PC-3 (cell line): ENCODE data around the gene NFYA. TPM values are rescaled to one million over a fixed set of nuclear protein-coding genes. Genes with fewer than 3 reads are reported as not detected.

Experiments used
- ATAC-seq: fragments of 200-7000 bp; cut with Tn5 transposase; 2 replicates; pipeline ENCODE4 v1.9.1; 2020; ENCODE audit warnings: mild to moderate bottlenecking, moderate library complexity
- BruUV-seq: library from RNA; stranded (reverse); fragments of 400-500 nt; replicated peaks from 2 replicates; lab custom pipeline; 2021; lab: Mats Ljungman, UMichigan
- CTCF ChIA-PET: fragments of 300-600 bp; sonication (Branson Sonifier 250); formaldehyde crosslinking; loops from one replicate; lab custom pipeline; 2022; ENCODE audit warnings: antibody characterized with exemption; lab: Charles Lee
- POLR2A ChIA-PET: fragments of 300-600 bp; sonication (Branson Sonifier 250); formaldehyde crosslinking; loops from one replicate; lab custom pipeline; 2022; ENCODE audit warnings: antibody characterized with exemption; ENCODE audit not compliant: unreplicated experiment; lab: Charles Lee
- DNase-seq: peaks from one replicate; pipeline ENCODE4 v3.0.0-alpha.2; 2015
- H2AFZ ChIP-seq: fragments of 300-600 bp; sonication (generic); 2 replicates; pipeline ENCODE4 v1.6.0; 2016; ENCODE audit warnings: antibody characterized with exemption, low read length
- H3F3A ChIP-seq: fragments of 300-600 bp; sonication (generic); one replicate; pipeline ENCODE4 v1.6.0; 2017; ENCODE audit warnings: antibody characterized with exemption, low read length, control low read depth, mild to moderate bottlenecking; ENCODE audit not compliant: unreplicated experiment
- H3K27ac ChIP-seq: fragments of 300-600 bp; sonication (generic); 2 replicates; pipeline ENCODE4 v1.5.1; 2016; ENCODE audit warnings: mild to moderate bottlenecking, low read length
- H3K27me3 ChIP-seq: fragments of 300-600 bp; sonication (generic); 2 replicates; pipeline ENCODE4 v1.6.1; 2016; ENCODE audit warnings: low read length, mixed read lengths
- H3K36me3 ChIP-seq: fragments of 300-600 bp; sonication (generic); 2 replicates; pipeline ENCODE4 v1.6.1; 2016; ENCODE audit warnings: low read depth, mixed run types, low read length, mixed read lengths
- H3K4me1 ChIP-seq: fragments of 300-600 bp; sonication (generic); 2 replicates; pipeline ENCODE4 v1.5.1; 2016; ENCODE audit warnings: low read length; ENCODE audit not compliant: insufficient read depth
- H3K4me2 ChIP-seq: fragments of 300-600 bp; sonication (generic); 2 replicates; pipeline ENCODE4 v1.6.0; 2016; ENCODE audit warnings: low read length
- H3K4me3 ChIP-seq: fragments of 300-600 bp; sonication (generic); 2 replicates; pipeline ENCODE4 v1.5.1; 2016; ENCODE audit warnings: mild to moderate bottlenecking, low read length, mixed read lengths
- H3K79me2 ChIP-seq: fragments of 300-600 bp; sonication (generic); 2 replicates; pipeline ENCODE4 v1.6.1; 2017; ENCODE audit warnings: low read length, mixed read lengths
- H3K9ac ChIP-seq: fragments of 300-600 bp; sonication (generic); 2 replicates; pipeline ENCODE4 v1.6.0; 2016; ENCODE audit warnings: mild to moderate bottlenecking, low read length
- H3K9me2 ChIP-seq: fragments of 300-600 bp; sonication (generic); replicated peaks from 2 replicates; pipeline ENCODE4 v1.6.1; 2016; ENCODE audit warnings: mixed run types, low read length, mixed read lengths
- H3K9me3 ChIP-seq: fragments of 300-600 bp; sonication (generic); 2 replicates; pipeline ENCODE4 v1.6.1; 2016; ENCODE audit warnings: low read length, mixed read lengths
- H4K20me1 ChIP-seq: fragments of 300-600 bp; sonication (generic); 2 replicates; pipeline ENCODE4 v1.6.1; 2016; ENCODE audit warnings: low read length, mixed read lengths
- EZH2 ChIP-seq: fragments of 300-600 bp; sonication (generic); IDR thresholded peaks from one replicate; pipeline ENCODE4 v1.6.1; 2017; ENCODE audit warnings: antibody characterized with exemption, mild to moderate bottlenecking, low read length; ENCODE audit not compliant: unreplicated experiment
- EZH2phosphoT487 ChIP-seq: fragments of 300-600 bp; sonication (generic); IDR thresholded peaks from 2 replicates; pipeline ENCODE4 v1.6.1; 2018; ENCODE audit warnings: mild to moderate bottlenecking, antibody characterized with exemption, low read length, borderline replicate concordance
- intact Hi-C: fragments of 100-400 bp; cut with micrococcal nuclease; formaldehyde crosslinking; loops from 2 replicates; pipeline ENCODE4 v1.9.0; 2023
- total RNA-seq: library from RNA; depleted of rRNA; stranded (reverse); fragments of >200 nt; gene quantifications from 2 replicates; pipeline ENCODE4 v1.2.3, GENCODE V29; 2014
- TF ChIP-seq, protein P1 (sequence below): fragments of 300-600 bp; sonication (generic); conservative IDR thresholded peaks from 2 replicates; pipeline ENCODE4 v1.5.1; 2017; ENCODE audit warnings: antibody characterized with exemption, low read depth, mild to moderate bottlenecking, low read length

NFYA gene
- total RNA-seq, 1 experiment from 2014 or later, result 31.7 TPM

DNA sequence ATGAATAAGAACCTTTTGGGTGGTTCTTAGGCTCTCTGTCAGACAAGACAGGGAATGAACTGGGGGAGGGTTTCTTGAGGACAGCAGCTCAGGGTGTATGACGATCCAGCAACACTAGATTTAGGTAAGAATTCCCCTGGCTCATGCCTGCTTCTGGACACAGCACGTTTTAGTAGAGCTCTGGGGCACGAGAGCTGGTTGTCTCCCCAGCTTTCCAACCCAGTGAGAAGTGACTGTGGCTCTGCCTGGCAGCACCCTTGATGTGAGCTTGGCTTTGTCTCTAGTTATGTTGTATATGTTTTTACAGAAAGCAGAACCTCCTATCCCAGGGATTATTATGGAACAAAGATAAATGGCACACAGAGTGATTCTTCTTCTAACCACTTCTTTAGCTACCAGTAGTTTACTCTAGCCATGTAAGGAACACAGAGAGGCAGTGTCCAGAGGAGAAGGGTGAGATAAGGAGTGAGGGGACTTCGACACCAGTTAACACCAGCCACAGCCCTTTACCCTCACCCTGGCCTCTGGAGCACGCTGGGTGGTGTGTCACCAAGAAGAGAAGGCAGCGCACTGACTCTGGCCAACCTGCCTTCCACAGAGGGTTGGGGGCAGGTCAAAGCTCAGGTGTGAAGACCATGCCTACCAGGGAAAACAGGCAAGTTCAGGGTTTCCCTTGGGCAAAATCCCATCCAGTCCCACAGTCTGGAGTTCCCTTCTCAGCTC, 15.8 kb upstream of the NFYA start:
- no peaks in the 10 kb centered on the region for H3F3A ChIP-seq
- CTCF ChIA-PET, result no interaction called here
- BruUV-seq, result no TSS peak

DNA sequence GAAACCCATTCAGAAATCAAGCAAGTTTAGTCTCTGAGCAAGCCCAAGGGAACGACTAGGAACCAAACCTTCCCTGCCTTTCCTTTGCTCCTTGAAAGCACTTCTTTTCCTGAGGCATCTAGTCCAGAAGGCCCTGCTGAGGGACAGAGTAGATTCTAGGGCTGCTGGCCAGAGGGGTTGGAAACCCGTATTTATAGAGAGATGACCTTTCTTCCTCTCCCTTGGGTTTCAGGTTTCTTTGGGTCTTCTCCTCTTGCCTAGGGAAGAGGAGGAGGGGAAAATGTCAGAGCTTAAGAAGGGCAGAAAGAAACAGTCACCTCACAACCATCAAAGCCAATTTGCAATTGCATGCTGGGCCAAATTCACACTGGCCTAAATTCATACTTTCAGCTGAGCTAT, 14.0 kb upstream of the NFYA start:
- ATAC-seq (no peak), DNase-seq (no peak)
- Histone ChIP-seq H2AFZ (no peak overlapping the region), H3K4me2 (no peak overlapping the region), H3K4me3 (no peak overlapping the region), H3K9me3 (no peaks in the 10 kb centered on the region), H3K9ac (no peak overlapping the region), H3K79me2 (no peaks in the 10 kb centered on the region), H3K4me1 (no peaks in the 10 kb centered on the region), H4K20me1 (no peaks in the 10 kb centered on the region), H3F3A (no peaks in the 10 kb centered on the region), H3K27me3 (no peaks in the 10 kb centered on the region), H3K36me3 (no peaks in the 10 kb centered on the region), H3K27ac (no peak overlapping the region), H3K9me2 (no peaks in the 10 kb centered on the region)
- no TSS peak for BruUV-seq
- intact Hi-C loops, result no loop called here
- TF ChIP-seq EZH2phosphoT487, result no peak
- no peak for TF ChIP-seq EZH2
- TF ChIP-seq, protein P1, sequence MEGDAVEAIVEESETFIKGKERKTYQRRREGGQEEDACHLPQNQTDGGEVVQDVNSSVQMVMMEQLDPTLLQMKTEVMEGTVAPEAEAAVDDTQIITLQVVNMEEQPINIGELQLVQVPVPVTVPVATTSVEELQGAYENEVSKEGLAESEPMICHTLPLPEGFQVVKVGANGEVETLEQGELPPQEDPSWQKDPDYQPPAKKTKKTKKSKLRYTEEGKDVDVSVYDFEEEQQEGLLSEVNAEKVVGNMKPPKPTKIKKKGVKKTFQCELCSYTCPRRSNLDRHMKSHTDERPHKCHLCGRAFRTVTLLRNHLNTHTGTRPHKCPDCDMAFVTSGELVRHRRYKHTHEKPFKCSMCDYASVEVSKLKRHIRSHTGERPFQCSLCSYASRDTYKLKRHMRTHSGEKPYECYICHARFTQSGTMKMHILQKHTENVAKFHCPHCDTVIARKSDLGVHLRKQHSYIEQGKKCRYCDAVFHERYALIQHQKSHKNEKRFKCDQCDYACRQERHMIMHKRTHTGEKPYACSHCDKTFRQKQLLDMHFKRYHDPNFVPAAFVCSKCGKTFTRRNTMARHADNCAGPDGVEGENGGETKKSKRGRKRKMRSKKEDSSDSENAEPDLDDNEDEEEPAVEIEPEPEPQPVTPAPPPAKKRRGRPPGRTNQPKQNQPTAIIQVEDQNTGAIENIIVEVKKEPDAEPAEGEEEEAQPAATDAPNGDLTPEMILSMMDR, result no peak
- CTCF ChIA-PET, result interaction anchor here (0.6 kb wide), 1 partner anchor 123 kb away, joined by 4 read pairs; no protein-coding TSS in a partner anchor
- POLR2A ChIA-PET, result no interaction called here

More for the DNA sequence above, 15.8 kb upstream of the NFYA start:
- H3K9ac ChIP-seq, result no peak overlapping the region
- TF ChIP-seq EZH2phosphoT487 (no peak), EZH2 (no peak)
- TF ChIP-seq, protein P1, result no peak
- no peak overlapping the region for H3K4me2 ChIP-seq
- no peak for DNase-seq
- H4K20me1 ChIP-seq, result no peaks in the 10 kb centered on the region
- no peaks in the 10 kb centered on the region for H3K79me2 ChIP-seq
- H2AFZ ChIP-seq, result no peak overlapping the region
- H3K9me2 ChIP-seq, result no peaks in the 10 kb centered on the region
- intact Hi-C loops, result no loop called here
- H3K27me3 ChIP-seq, result no peaks in the 10 kb centered on the region
- H3K27ac ChIP-seq, result no peak overlapping the region
- H3K9me3 ChIP-seq, result no peaks in the 10 kb centered on the region
- no peak overlapping the region for H3K4me3 ChIP-seq
- no peaks in the 10 kb centered on the region for H3K4me1 ChIP-seq
- H3K36me3 ChIP-seq, result no peaks in the 10 kb centered on the region
- POLR2A ChIA-PET, result no interaction called here
- ATAC-seq, result no peak

DNA sequence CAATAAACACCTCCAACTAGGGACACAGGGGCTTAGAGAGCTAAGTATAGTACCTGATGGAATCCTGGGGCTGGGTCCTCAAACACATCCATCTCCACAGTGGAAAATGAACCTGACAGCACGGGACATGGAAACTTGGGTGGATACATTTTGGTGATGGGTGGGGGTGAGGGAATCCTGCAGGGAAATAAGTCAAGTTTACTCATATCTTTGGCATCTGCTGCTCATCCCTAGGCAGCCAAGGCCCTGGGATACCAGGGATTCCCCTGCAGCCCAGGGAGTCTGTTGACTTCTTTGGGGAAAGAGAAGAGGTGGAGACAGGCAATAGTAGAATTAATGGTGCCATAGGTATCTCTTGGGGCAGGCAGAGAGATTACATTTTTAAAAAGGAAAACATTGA, 13.2 kb upstream of the NFYA start:
- TF ChIP-seq EZH2phosphoT487, result no peak
- TF ChIP-seq EZH2, result no peak
- TF ChIP-seq, protein P1, result no peak
- ATAC-seq (no peak), DNase-seq (peak; percentile 27)
- no peaks in the 10 kb centered on the region for H3K36me3 ChIP-seq
- H4K20me1 ChIP-seq, result no peaks in the 10 kb centered on the region
- H3K4me1 ChIP-seq, result no peaks in the 10 kb centered on the region
- H3K9me2 ChIP-seq, result no peaks in the 10 kb centered on the region
- no peak overlapping the region for H2AFZ ChIP-seq
- ChIA-PET CTCF (no interaction called here), POLR2A (no interaction called here)
- no peak overlapping the region for H3K4me2 ChIP-seq
- H3K4me3 ChIP-seq, result no peak overlapping the region
- no peaks in the 10 kb centered on the region for H3K27me3 ChIP-seq
- BruUV-seq, result no TSS peak
- H3K79me2 ChIP-seq, result no peaks in the 10 kb centered on the region
- intact Hi-C loops, result no loop called here
- no peak overlapping the region for H3K27ac ChIP-seq
- no peaks in the 10 kb centered on the region for H3F3A ChIP-seq
- no peaks in the 10 kb centered on the region for H3K9me3 ChIP-seq
- no peak overlapping the region for H3K9ac ChIP-seq
